Suppressor macrophage treated with lipopolysaccharide for 4 hours (primary cell): ENCODE data around the gene MELTF.

Experiments used
- DNase-seq: peaks from one replicate; pipeline ENCODE4 v3.0.0-alpha.2; 2020

The MELTF gene

DNA sequence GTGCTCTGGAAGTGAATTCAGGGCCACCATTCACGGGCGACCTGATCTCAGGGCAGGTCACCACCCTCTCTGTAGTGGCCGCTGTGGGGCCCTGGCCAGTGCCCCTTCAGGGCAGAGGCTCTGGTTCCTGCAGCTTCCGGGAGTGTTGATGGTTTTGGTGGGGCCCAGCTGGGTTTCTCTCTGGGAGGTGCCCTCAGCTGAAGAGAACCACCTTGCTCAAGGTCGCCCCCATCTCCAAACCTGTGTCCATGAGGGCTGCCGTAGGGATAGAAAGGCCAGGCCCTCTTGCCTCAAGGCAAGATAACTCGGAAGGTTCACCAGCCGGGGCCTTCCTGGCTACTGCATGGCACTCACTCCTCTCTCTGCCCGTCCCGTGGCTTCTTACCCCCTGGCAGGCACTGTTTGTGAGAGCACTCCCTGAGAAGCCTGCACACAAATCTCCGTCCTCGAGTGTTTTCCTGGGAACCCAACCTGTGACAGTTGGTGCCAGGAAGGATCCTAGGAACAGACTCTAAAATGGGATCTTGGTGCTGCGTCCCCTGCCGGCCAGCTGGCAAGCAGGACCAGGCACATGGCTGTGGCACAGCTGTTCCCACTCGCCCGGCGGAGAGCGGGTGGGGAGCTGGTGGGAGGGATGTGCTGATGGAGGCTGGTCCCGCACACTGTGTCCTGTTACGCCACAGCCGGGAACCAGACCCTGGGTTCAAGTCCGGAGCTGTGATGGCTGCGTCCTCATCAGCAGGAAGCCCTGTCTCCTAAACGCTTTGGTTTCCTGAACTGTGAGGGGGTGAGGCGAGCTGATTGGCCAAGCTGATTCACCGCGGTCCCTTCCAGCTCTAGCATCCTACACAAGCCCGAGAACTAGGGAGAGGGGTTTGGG is 37.8 kb downstream of the MELTF start:
- no peak for DNase-seq

DNA sequence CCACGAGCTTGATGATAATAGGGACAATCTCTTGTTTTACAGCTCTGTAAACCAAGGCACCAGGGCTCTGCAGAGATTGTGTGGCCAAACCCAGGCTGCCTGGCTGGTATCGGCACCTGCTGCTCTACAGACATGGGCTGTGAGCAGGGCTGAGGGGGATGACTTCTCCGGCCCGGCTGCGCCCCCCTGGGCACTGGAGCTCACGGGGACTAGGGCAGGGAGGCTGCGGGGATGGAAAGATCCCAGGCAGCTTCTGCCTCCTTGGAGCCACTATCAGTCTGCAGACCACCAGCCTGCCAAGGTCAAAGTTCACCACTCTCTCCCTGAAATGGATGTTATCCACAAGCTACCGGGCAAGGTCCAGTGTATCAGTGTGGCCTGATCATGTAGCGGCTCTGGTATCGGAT is 39.0 kb downstream of the MELTF start:
- no peak for DNase-seq

DNA sequence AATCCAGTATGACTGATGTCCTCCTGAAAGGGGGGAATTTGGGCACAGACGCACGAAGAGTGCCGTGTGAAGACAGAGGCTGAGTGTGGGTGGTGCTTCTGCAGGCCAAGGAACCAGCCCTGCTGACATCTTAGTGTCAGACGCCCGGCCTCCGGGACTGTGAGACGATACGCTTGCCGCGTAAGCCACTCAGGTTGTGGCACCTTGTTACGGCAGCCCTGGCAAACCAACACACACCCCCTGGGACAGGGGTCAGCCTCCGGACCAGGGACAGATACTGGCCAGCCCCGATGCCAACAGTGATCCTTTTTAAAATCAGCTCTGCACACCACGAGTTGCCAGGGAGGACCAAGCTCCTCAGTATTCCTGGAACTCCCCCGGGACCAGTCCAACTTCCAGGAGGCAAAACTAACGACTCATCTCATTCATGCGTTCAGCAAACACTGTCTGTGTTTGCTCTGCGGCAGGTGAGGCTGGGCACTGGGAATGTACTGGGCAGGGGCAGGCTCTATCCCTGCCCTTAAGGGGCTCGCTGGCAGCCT is 39.8 kb downstream of the MELTF start:
- no peak for DNase-seq

DNA sequence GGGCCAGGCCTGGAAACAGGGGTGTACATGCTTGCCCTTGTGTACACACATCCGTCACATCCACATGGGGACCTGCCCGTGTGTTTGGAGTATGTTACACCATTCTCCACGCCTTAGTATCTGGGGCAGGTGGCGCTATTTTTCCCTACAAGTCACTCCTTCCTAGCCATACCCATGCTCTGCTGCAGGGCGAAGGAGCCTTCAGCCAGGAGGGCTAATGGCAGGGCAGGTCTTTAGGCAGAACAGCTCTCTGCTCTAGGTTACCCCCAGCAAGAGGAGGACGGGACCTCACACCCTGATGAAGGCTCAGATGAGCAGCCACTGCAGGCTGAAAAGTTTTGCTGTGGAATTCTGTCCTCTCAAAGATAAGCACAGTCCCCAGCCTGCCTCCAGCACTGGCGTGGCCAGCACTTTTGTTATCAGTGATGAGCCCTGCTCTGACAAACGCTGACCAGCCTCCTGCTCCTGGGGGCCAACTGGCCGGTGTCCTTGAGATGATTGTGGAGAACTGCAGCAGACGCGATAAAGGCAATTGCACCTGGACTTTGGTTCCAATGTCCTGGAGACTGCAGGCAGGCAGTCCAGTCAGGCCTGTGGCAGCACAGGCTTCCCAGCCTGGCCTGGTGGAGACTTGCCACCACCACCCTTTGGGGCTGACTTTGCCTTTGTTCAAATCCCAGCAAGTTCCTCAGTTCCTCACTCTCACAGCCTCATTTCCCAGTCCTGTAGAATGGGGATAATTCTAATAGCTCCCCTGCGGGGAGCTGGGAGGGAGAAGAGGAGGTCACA is 41.2 kb downstream of the MELTF start:
- DNase-seq = no peak

- no peak for DNase-seq
Measured at GRCh38 chr3:196987022-196987421, 42.6 kb downstream of the MELTF start.

DNA sequence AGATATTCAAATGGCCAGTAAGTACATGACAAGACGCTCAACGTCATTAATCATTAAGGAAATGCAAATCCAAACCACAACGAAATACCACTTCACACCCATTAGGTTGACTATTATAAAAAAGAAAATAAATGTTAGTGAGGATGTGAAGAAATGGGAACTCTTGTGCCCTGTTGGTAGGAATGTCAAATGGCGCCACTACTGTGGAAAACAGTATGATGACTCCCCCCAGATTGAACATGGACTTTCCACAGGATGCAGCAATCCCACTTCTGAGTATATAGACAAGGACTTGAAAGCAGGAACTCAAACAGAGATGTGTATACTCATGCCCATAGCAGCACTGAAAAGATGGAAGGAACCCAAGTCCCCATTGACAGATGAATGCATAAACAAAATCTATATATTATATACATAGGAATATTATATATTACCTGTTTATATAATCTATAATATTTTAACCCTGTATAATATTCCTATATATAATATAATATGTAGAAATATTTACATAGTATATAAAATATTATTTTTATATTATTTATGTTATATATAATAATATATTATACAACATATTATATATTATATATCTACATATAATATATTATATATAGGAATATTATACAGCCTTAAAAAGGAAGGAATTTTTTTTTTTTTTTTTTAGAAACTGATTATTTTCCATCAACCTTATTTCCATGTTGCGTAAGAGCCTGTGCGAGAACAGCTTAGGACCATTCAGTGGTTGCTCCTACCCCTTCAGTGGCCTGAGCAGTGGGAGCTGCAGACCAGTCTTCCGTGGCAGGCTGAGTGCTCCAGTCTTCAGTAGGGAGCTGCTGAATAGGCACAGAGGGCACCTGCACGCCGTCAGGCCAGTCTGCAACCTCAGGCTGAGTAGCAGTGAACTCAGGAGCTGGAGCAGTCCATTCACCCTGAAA is 43.4 kb downstream of the MELTF start:
- no peak for DNase-seq

- DNase-seq = no peak
Measured at GRCh38 chr3:196985298-196985697, 44.3 kb downstream of the MELTF start.

GRCh38 chr3:196983186-196983585 is 46.4 kb downstream of the MELTF start:
- no peak for DNase-seq

DNA sequence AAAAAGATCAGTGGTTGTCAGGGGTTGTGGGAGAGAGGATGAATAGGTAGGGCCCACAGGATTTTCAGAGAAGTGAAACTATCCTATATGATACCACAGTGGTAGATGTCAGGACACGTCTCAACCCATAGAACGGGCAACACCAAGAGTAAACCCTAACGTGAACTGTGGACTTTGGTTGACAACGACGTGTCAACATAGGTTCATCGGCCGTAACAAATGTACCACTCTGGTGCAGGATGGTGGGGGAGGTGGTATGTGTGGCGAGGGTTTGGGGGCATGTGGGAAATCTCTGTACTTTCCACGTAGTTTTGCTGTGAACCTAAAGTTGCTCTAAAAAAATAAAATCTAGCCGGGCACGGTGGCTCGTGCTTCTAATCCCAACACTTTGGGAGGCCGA is 48.0 kb downstream of the MELTF start:
- DNase-seq = no peak

DNA sequence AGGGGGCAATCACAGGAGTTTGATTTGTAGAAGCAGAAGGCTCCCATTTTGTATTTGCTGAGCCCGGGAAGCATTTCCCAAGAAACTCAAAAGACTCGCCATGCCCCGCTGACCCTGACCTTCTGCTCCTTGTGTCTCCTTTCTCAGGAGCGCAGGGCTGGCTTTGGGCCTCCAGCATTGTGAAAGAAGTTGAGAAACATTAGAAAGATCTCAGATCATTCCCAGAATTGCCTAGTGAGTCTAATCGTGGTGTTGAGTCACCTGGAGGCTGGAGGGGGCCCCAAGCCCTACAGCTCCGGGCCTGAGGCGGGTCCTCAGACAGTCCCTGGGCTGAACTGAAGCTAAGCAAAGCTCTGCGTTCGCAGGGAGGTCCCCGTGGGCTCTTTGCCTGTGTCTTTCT is 50.1 kb downstream of the MELTF start:
- DNase-seq = no peak

DNA sequence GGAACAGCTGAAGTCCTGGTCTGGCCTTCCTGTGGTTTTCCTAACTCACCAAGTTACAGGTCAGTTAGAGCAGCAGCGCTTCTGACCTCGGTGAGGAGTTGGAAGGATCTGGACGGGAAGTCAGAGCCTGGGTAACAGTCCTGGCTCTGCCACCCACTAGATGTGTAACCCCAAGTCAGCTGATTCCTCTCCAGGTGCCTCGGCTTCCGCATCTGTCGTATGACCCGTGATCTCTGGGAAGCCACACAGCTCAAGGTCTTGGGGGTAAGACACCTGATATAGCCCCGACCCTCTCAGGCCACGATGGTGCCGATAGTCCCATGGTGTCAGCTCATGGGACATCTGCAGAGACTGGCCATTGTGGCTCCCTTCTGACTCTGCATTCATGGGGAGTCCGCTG is 52.7 kb downstream of the MELTF start:
- DNase-seq = no peak

- no peak for DNase-seq
Measured at GRCh38 chr3:196975349-196975748, 54.3 kb downstream of the MELTF start.

DNA sequence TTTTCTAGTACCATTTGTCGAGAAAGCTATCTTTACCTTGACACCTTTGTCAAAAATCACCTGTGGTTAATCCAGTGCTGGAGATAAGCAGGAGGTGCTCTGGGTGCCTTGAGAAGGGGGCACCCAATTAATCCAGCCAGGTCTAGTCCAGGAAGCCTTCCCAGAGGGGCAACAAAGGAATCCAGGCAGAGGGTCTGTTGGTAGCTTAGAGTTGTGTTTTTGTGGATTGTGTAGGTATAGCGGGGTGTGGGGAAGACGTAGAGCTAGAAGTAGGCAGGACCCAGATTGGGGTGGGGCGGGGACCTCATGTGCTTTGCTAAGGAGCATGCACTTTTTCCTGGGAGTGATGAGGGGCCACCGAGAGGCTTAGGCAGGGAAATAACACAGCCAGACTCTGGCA is 55.0 kb downstream of the MELTF start:
- DNase-seq = no peak

DNA sequence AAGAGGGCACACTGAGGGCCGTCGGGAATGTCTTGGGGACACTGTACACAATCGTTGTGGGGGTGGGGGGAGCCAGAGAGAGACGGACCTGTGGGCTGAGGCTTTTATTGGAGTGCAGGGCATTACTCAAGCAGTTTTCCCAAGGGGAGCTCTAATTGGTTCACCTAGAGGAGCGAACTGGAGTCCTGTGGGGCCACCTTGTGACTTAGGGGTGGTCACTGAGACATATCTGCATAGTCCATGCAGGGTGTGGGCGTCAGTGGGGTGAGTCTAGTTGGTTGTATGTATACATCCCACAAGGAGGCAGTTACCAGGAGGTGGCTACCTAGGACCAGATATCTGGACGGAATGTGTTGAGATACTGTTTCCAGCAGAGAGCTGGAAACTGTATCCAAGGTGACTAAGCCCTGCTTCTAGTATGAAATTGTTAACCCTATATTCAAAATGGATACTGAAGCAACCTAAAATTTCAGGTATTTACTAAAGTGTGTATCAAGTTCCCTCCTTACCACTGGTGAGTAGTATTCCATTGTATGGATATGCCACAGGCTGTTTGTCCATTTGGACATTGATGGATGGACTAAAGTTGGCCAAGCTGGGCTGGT is 58.4 kb downstream of the MELTF start:
- DNase-seq = no peak

DNA sequence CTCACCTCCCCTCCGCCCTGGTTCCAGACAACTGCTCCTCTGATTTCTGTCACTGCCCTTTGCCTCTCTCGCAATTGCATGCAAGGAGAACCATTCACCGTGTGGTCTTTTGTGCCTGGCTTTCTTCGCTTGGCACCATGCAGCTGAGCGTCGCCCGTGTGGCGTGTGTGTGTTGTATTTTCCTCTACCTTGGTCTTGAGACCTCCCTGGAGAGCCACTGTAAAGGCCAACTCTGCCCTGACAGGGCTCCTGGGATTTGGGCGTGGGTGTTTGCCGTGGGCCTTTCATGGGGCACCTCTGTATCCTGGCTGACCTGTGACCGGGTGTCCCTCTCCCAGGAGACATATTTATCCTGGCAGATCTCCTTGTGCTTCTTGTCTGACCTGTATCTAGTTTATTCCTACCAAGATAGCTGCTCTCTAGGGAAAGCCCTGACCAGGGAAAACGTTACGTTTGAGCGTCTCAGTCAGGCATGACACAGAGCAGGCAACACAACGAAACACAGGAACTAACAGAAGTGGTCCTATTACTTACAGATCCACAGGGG is 59.0 kb downstream of the MELTF start:
- DNase-seq = no peak

DNA sequence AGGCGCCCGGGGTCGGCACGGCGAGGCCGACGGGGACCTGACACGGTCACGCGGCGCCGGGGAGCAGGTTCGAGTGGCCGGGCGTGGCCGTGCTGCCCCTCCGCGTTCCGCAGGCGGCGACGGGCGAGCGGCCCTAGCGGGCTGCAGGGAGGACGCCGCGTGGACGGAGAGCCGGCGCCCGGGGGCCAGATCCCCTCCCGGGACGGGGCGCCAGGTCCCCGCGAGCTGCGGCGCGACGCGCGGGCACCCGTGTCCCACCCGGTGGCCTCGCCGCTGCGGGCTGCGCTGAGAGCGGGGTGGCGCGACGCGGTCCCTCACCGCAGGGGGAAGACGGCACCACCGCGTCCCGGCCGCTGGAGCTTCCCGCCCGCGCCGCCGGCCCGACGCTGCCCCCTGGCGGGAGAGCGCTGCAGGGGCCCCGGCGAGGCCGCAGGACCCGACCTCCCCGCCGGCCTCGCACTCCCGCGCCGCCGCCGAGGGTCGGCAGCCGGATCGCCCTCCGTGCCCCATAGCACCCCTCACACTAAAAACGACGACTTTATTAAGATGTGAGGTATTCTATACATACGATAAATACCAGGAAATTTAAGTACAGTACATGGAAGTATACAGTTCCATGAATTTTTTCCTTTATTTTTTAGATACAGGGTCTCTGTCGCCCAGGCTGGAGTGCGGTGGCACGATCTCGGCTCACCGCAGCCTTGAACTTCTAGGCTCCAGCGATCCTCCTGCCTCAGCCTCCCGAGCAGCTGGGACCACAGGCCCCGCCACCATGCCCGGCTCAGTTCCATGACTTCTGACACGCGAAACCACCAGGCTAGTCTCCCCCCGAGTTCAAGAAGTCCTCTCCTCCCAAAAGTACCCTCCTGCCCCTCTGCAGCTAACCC is 59.7 kb downstream of the MELTF start:
- DNase-seq = peak; percentile 85

DNA sequence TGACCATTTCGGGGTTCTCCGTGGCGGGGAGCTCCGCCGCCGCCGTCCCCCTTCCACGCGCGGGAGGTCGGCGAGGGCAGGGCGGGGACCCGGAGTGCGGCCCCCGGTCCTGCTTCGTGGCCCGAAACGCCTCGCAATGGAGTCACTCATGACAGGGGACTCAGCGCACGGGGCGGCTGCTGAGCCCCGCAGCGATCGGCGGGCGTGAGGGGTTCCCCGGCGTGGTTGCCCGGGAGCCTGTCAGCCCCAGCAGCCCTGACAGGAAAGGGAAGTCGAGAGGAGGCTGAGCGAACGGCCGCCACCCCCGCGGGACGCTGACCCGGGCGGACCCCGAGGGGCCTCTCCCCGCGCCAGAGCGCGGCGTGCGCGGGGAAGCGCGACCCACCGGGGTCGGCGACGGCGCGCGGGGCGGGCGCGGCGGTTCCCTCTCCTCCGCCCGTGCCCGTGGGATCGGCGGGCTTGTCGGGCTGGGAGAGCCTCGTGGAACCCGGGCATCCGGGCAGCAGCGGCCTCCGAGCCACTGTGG is 60.4 kb downstream of the MELTF start:
- DNase-seq = peak; percentile 69

GRCh38 chr3:196968233-196969133 is 61.1 kb downstream of the MELTF start, which contains the start of gene PIGZ:
PIGZ (minus strand) TSS chr3:196968833; CDS start chr3:196952031, 16,802 bp downstream.
- peak; percentile 62 for DNase-seq
